ENCODE results near the gene EPHA4. TPM values are rescaled to one million over a fixed set of nuclear protein-coding genes. Genes with fewer than 3 reads are reported as not detected.

Gene EPHA4
- polyA plus RNA-seq, 1 donor (not counting 4 experiments of a cell fraction or from before 2014, with no cell fraction given), result 9.0 TPM

DNA sequence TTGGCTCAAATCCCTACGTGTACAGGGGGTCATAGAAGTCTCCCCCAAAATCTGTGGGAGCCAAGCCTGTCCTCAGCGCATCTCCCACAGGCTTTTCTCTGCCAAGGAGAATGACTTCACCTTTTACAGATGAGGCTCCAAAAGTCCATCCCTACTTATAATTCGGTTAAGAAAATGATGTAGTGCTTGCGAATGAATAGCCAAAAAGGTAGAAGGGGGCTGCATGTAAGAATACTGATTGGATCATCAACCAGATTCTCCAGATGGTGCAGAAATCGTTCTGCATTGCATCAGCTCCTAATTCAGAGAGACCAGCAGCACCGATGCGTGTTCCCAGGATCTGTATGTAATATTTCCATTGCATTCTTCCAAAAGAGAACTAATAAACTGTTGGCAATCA is 91.9 kb downstream of the EPHA4 start:
- Histone ChIP-seq H3K4me2 (ENCODE audit: control insufficient read depth, extremely low read depth, insufficient read depth, low read depth, low read length) (no peak overlapping the region), H3K79me2 (ENCODE audit: control insufficient read depth, insufficient read depth, low read length) (no peaks in the 10 kb centered on the region), H3K9ac (ENCODE audit: control insufficient read depth, extremely low read depth, insufficient read depth, low read length) (no peak overlapping the region), H2AFZ (ENCODE audit: control insufficient read depth, low read length) (no peak overlapping the region), H3K4me3 (ENCODE audit: control insufficient read depth in 2 of 3, extremely low read depth in 1 of 3, insufficient read depth in 2 of 3, low read depth in 1 of 3, low read length in 3 of 3) (no peak overlapping the region), H3K4me1 (ENCODE audit: control insufficient read depth, extremely low read depth, insufficient read depth, low read length) (peaks cover 11% of the 10 kb centered on the region), H3K9me1 (ENCODE audit: control insufficient read depth, extremely low read depth, insufficient read depth, low read length) (no peaks in the 10 kb centered on the region), H3K36me3 (ENCODE audit: control insufficient read depth in 2 of 2, extremely low read depth in 1 of 2, insufficient read depth in 2 of 2, low read length in 2 of 2) (no peaks in the 10 kb centered on the region), H3K9me3 (ENCODE audit: control insufficient read depth, low read depth, low read length) (no peaks in the 10 kb centered on the region), H4K20me1 (ENCODE audit: control insufficient read depth, extremely low read depth, insufficient read depth, low read length) (no peaks in the 10 kb centered on the region), H3K27me3 (ENCODE audit: control insufficient read depth, extremely low read depth, insufficient read depth, low read length) (no peaks in the 10 kb centered on the region), H3K27ac (ENCODE audit: control insufficient read depth, insufficient read depth, low read length) (no peak overlapping the region)
- FAIRE-seq (no peak), DNase-seq (ENCODE audit: low read depth, low spot score) (no peak)
- TF ChIP-seq, protein P1, sequence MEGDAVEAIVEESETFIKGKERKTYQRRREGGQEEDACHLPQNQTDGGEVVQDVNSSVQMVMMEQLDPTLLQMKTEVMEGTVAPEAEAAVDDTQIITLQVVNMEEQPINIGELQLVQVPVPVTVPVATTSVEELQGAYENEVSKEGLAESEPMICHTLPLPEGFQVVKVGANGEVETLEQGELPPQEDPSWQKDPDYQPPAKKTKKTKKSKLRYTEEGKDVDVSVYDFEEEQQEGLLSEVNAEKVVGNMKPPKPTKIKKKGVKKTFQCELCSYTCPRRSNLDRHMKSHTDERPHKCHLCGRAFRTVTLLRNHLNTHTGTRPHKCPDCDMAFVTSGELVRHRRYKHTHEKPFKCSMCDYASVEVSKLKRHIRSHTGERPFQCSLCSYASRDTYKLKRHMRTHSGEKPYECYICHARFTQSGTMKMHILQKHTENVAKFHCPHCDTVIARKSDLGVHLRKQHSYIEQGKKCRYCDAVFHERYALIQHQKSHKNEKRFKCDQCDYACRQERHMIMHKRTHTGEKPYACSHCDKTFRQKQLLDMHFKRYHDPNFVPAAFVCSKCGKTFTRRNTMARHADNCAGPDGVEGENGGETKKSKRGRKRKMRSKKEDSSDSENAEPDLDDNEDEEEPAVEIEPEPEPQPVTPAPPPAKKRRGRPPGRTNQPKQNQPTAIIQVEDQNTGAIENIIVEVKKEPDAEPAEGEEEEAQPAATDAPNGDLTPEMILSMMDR (optimal IDR thresholded peaks at IDR 0.05 in 1 of 3, IDR thresholded peaks at IDR 0.05 in 1 of 3, conservative IDR thresholded peaks at IDR 0.05 in 1 of 3; ENCODE audit: extremely low read depth in 1 of 3, insufficient read depth in 2 of 3, low read length in 3 of 3), result no peak
- no peak for TF ChIP-seq EZH2 (IDR thresholded peaks at IDR 0.05; ENCODE audit: low read length)
- dilution Hi-C loops (cut with MboI; ENCODE audit: extremely low pct_ligation_motif_present, low sequenced_read_pairs), result no loop called here

DNA sequence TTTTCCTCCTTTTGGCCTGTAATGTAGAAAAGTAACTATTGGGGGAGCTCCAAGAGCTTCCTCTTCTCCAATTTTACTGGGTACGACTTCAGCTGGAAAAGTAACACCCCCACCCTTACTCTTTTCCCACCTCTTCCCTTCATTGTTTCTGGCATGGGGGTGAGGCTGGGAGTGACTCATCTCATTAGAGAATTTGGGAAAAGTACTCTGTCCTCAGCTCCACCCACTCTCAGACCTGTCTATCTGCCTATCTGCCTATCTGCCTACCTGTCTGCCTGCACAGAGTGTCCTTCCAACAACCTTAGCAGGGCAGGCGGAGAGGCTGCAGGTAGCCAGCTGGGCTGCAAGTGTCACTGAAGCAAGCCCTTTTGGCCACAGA is 93.6 kb downstream of the EPHA4 start:
- Histone ChIP-seq H3K79me2 (ENCODE audit: control insufficient read depth, insufficient read depth, low read length) (no peaks in the 10 kb centered on the region), H3K27ac (ENCODE audit: control insufficient read depth, insufficient read depth, low read length) (no peak overlapping the region), H3K4me2 (ENCODE audit: control insufficient read depth, extremely low read depth, insufficient read depth, low read depth, low read length) (peak overlapping the region; percentile 9), H3K9ac (ENCODE audit: control insufficient read depth, extremely low read depth, insufficient read depth, low read length) (no peak overlapping the region), H3K4me1 (ENCODE audit: control insufficient read depth, extremely low read depth, insufficient read depth, low read length) (peaks cover 11% of the 10 kb centered on the region), H4K20me1 (ENCODE audit: control insufficient read depth, extremely low read depth, insufficient read depth, low read length) (no peaks in the 10 kb centered on the region), H3K9me3 (ENCODE audit: control insufficient read depth, low read depth, low read length) (no peaks in the 10 kb centered on the region), H2AFZ (ENCODE audit: control insufficient read depth, low read length) (no peak overlapping the region), H3K36me3 (ENCODE audit: control insufficient read depth in 2 of 2, extremely low read depth in 1 of 2, insufficient read depth in 2 of 2, low read length in 2 of 2) (no peaks in the 10 kb centered on the region), H3K4me3 (ENCODE audit: control insufficient read depth in 2 of 3, extremely low read depth in 1 of 3, insufficient read depth in 2 of 3, low read depth in 1 of 3, low read length in 3 of 3) (no peak overlapping the region), H3K9me1 (ENCODE audit: control insufficient read depth, extremely low read depth, insufficient read depth, low read length) (no peaks in the 10 kb centered on the region), H3K27me3 (ENCODE audit: control insufficient read depth, extremely low read depth, insufficient read depth, low read length) (no peaks in the 10 kb centered on the region)
- no peak for TF ChIP-seq EZH2 (IDR thresholded peaks at IDR 0.05; ENCODE audit: low read length)
- TF ChIP-seq, protein P1 (optimal IDR thresholded peaks at IDR 0.05 in 1 of 3, IDR thresholded peaks at IDR 0.05 in 1 of 3, conservative IDR thresholded peaks at IDR 0.05 in 1 of 3; ENCODE audit: extremely low read depth in 1 of 3, insufficient read depth in 2 of 3, low read length in 3 of 3), result no peak
- dilution Hi-C loops (cut with MboI; ENCODE audit: extremely low pct_ligation_motif_present, low sequenced_read_pairs), result no loop called here
- FAIRE-seq (no peak), DNase-seq (ENCODE audit: low read depth, low spot score) (no peak)

All from keratinocyte (primary cell).